Central memory CD4-positive, alpha-beta T cell (primary cell): ENCODE data around the gene IKBKE.

Source experiments
- DNase-seq: peaks from one replicate; pipeline ENCODE4 v3.0.0; 2022

Gene IKBKE

GRCh38 chr1:206455666-206456344 is 14.5 kb upstream of the IKBKE start:
- DNase-seq: no peak

- no peak for DNase-seq
Measured at GRCh38 chr1:206456577-206457370, 13.5 kb upstream of the IKBKE start.

- no peak for DNase-seq
Measured at GRCh38 chr1:206457408-206458120, 12.7 kb upstream of the IKBKE start.

GRCh38 chr1:206459703-206460102 is 10.6 kb upstream of the IKBKE start:
- DNase-seq: no peak

GRCh38 chr1:206460836-206461426 is 9.3 kb upstream of the IKBKE start:
- DNase-seq: no peak

- DNase-seq: peak; percentile 61
Measured at GRCh38 chr1:206461602-206462455, 8.4 kb upstream of the IKBKE start.

GRCh38 chr1:206463137-206463536 is 7.1 kb upstream of the IKBKE start:
- DNase-seq: no peak

- DNase-seq: no peak
Measured at GRCh38 chr1:206463911-206464310, 6.4 kb upstream of the IKBKE start.

- DNase-seq: no peak
Measured at GRCh38 chr1:206464456-206464964, 5.8 kb upstream of the IKBKE start.

- DNase-seq: no peak
Measured at GRCh38 chr1:206465951-206466350, 4.3 kb upstream of the IKBKE start.

GRCh38 chr1:206466840-206467649 is 3.2 kb upstream of the IKBKE start:
- no peak for DNase-seq

- DNase-seq: no peak
Measured at GRCh38 chr1:206467915-206468314, 2.4 kb upstream of the IKBKE start.

- no peak for DNase-seq
Measured at GRCh38 chr1:206468571-206468970, 1.7 kb upstream of the IKBKE start.

GRCh38 chr1:206469411-206469932 is 804 bp upstream of the IKBKE start:
- DNase-seq: peak; percentile 35

- peak; percentile 28 for DNase-seq
Measured at GRCh38 chr1:206470692-206471414, 577 bp downstream of the IKBKE start.

GRCh38 chr1:206471415-206471801 is 1.1 kb downstream of the IKBKE start:
- DNase-seq: no peak

GRCh38 chr1:206472024-206472423 is 1.7 kb downstream of the IKBKE start:
- no peak for DNase-seq

- DNase-seq: no peak
Measured at GRCh38 chr1:206472454-206472853, 2.2 kb downstream of the IKBKE start.

GRCh38 chr1:206472886-206473285 is 2.6 kb downstream of the IKBKE start:
- no peak for DNase-seq

GRCh38 chr1:206476058-206476457 is 5.8 kb downstream of the IKBKE start:
- DNase-seq: no peak
